ENCODE results near the gene TUBGCP3.

DNA sequence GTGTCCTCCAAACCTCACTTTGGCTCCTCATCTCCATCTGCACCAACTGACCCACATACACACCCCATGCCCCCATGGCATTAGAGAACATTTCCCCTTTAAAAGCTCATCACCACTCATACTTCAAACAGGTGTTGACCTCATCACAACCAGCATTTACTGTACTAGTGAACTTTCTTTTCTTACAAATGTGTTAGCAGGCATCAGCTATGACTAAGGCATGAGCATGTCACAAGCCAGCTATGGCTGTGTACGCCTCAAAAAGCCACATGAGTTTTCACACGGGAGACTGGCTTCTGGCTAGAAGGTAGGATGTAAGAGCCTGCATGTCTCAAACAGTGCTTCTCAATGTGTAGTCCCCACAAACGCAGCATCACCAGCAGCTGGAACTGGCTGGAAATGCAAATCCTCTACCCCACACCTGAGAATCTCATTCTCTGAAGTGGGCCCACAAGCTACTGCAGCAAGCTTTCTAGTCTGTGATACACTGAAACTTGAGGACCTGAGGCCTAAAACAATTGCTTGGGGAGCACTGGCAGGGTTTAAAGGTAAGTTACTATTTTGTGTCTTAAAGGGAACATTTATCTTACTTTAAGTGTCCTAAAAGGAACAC lies 66.8 kb downstream of the TUBGCP3 start:
- TF ChIP-seq EZH2phosphoT487 (IDR thresholded peaks at IDR 0.05; ENCODE audit: insufficient read depth, low read depth): no peak
- no peak for TF ChIP-seq EZH2 (IDR thresholded peaks at IDR 0.05; ENCODE audit: insufficient read depth, poor library complexity, severe bottlenecking)
